ENCODE measurements around the gene GRIK3.

The GRIK3 gene

DNA sequence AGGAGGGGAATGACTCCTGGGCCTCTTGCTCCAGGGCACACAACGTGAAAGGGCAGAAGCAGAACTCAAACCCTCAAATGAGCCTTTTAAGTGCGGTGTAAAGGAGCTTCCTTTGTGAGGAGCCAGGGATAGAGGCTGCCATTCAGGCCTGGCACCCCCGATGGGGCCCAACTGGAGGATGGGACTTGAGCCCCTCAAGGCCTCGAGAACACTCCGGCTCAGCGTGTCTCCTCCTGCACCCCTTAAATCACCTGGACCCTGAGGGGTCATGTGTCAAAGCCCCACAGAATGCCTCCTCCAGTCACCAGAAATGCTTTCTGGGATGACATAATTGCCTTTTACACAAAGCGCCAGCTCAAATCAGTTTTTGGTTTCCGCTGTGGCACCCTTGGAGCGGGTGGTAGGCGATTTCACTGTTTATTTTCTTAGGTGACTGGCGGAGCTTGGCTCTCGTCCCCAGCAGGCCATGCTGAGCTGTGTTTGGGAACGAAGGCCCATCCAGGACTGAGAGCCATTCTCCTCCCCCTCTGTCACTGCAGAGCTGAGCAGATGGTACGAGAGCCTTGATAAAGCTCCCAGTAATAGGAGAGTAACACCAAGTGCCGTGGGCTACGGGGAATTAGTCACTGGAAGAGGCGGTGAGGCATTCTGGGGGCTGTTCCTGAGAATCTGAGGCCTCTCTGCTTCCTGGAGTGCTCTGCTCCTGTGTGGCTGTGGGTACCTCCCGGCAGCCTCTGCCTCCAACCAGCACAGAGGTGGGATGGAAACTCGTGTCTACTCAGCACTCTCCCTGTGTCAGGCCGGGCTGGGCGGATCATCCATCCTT lies 163.0 kb downstream of the GRIK3 start:
- DNase-seq = peak; percentile 95

DNA sequence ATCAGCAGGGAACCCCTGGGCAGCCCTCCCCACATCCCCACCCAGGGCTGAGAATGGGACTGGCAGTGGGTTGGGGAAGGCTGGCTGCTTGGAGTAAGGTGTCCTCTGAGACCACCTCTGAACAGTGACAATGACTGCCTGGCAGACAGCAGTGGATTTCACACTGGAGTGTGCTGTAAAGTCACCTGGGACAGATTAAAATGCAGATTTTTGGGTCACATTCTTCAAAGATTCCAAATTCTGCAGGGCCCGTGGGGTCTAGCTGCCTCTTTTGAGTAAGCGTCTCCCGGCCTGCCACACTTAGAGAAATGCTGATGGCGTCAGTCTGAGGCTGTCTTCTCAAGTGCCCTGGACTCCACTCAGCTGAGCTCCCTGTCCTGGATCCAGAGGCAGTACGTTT lies 164.5 kb downstream of the GRIK3 start:
- no peak for DNase-seq

DNA sequence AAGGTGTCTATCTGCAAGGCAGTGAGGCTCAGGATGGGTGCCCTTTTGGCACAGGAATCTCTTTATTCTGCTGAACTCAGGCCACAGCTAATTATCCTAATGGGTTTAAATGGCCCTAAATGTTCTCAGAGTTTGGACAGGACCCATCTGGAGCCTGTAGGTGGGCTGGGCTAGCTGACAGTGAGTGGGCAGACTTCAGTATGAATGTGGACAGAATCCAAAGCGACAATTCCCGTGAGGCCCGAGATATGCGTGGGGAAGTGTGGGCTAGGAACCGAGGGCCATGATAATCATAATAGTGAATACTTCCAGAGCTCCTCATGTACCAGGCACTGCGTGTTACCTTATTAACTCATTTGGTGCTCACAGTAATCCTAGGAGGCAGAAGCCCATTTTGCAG lies 165.3 kb downstream of the GRIK3 start:
- peak; percentile 61 for DNase-seq

DNA sequence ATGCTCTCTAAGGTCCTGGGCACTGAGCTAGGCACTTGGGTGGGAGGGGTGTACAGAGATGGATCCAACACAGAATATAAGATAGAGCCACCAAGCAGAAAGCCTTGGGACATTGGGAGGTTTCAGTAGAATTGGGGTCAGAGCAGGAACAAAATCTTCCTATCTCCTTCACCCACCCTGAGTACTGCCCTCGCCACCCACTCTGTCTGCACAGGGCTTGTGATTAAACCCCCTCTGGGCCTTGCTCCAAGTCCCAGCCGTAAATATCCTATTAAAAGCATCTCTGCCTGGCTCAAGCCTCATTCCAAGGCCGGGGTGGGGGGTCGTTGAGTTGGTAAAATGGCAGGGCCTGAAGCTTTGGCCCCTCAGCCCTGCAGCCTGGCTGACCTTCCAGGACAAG lies 166.7 kb downstream of the GRIK3 start:
- DNase-seq = no peak

DNA sequence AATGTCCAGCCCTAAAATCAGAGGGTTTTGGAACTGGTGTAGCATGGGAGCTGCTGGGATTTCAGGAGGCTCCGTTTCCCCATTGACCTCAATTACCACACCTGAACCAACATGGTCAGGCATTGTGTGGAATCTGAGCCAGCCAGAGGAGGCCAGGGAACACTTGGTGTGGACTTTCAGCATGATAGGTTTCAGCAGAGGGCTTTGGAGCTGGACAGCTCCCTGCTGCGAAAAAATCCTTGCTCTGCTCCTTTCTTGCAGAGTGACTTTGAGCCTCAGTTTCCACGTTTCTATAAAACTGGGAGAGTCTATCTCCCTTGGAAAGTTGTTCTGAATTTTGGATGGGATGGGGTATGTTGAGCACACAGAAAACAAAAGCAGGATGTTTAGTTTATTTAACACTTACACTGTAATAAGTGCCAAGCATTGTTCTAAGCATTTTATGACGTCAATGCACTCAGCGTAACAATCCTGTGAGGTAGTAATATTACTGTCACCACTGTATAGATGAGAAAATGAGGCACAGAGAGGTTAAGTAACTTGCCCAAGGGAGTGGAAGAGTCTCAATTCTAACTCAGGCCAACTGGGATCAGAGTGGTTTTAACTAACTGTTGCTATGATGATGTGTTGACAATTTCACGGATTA lies 168.0 kb downstream of the GRIK3 start:
- no peak for DNase-seq

DNA sequence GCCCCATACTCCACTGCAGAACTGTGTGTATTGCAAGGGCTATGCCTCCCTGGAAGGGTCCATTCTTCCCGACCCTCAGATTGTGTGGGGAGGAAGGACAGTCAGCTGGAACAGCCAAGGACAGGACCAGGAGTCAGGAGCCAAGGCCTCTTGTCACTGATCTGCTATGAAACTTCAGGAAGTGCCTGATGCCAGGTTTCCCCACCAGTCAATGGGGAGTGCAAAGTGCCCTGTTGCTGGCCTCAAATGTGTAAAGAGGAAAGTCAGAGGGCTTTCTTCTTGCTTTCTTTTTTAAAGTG lies 168.8 kb downstream of the GRIK3 start:
- no peak for DNase-seq

DNA sequence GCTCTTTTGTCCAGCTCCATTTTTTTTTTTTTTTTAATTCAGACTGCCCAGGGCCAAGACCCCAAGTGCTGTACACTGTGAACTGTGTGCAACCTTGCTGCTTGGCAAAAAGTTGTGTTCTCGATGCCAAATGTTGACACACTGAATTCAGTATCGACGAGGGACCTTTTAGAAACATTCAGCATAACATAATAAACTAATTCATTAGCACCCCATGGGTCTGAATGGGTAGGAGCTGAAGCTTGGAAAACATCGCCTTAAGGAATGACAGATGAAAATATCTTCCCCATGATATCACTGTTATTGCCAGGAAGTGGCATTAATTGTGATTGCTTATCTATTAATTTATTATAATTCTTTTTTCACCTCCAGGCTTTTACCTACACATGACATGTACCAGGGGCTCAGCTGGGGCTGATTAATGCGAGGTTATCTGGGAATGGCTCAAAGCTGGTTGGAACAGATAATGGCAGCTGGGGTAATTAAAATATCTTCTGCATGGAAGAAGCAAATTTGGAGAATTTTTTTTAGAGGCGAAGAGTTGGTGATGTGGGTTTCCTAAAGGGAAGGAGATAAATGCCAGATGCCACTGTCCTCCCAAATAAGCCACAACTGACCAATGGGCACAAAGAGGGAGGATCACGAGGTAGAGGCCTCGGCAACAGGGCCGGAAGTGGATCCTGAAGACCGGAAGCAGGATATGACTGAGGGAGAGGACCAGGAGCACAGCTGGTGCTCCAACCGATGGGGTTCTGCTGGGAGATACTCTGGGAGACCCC lies 169.3 kb downstream of the GRIK3 start:
- peak; percentile 41 for DNase-seq

DNA sequence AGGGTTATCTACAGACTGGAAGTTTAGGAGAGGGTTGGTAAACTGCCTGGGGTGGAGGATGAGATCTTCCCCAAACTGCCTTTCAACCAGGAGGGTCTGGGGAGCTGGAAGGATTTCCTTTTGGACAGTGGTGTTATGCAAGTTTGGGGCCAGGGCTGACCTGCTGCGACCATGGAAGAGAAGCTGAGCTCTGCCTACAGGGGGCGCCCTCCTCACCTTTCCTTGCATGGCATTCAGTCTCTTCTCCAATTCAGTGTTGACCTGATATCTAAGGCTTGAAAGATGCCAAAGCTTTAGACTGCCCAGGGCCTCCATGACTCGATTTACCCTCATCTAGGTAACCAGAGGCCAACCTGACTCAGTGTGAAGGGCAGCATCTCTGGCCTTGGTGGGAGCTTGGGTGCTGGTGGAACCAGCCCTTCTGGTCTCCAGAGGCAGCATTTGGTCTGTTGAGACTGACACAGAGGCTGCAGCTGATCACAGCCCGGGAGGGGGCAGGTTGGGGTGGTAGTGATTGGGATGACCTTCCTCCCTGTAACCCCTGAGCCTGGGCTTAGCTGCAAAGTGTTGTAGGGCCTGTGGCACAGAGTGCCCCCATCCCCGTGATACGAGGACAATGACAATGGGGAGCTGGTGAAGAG lies 170.0 kb downstream of the GRIK3 start:
- DNase-seq = peak; percentile 14

DNA sequence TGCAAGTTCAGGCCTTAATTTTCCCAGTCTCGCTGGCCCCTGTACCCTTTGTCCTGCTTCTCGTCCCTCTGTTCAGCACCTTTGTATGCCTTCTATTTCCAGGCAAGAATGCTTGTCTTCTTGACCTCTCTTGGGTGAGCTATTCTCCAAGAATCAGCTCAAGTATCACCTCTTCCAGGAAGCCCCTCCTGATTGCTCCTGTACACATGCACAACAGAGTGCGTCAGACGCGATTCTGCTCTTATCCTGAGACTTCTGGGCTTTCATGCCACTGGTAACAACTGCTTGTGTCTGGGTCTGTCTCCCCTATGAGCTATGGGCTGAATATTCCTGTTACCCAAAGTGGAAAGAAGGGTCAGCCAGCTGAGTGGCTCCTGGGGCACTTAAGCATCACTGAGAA lies 170.8 kb downstream of the GRIK3 start:
- no peak for DNase-seq

DNA sequence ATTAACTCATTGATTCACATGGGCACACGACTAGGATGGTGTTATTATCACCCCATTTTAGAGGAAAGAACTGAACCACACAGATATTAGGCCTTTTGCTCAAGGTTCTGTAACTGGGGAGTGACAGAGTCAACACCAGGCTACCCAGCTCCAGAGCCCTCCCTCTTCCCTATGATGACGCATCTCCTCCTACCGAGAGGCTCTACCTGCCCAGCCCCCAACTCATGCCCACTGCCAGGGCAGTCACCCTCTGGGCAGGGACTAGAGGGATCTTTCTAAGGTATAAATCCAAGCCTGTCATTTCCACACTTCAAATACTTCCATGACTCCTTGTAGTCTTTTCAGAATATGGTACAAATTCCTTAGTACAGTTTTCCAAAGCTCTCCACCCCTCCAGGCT lies 171.3 kb downstream of the GRIK3 start:
- no peak for DNase-seq

DNA sequence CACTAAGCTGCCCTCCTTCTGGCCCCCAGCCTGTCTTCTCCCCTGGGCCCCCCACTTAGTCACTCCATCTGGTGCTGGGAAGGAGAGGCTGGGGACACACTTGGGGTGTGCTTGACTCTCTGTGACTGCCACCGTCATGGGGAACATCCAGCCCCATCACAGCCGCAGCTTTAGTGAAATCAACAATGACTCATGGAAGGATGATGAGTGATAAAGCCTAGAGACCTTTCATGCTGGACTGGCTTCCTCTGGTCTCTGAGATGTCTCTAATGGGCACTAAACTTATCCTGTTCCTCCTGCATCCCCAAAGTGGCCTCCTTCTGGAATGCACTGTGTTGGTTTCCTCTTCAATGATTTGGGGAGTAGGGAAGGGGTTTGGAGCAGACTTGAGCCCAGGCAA lies 172.9 kb downstream of the GRIK3 start:
- DNase-seq = no peak

DNA sequence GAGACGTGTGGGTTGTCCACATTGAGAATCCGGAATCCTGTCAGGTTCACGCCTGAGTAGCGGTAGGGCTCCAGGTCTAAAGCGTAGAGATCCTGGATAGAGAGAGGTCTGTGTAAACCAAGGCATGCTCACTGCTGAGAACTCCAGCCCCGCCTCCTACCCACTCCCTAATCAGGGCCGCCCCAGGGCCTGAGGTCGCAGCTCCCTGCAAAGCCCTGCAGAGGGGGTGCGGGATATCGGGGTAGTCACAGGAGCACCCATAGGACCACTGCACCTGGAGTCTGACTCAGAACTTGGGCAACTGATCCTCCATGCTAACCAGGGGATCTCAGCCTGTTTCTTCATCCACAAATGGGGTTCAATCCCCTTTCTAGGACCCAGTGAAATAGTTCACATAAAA lies 174.4 kb downstream of the GRIK3 start:
- DNase-seq = no peak

DNA sequence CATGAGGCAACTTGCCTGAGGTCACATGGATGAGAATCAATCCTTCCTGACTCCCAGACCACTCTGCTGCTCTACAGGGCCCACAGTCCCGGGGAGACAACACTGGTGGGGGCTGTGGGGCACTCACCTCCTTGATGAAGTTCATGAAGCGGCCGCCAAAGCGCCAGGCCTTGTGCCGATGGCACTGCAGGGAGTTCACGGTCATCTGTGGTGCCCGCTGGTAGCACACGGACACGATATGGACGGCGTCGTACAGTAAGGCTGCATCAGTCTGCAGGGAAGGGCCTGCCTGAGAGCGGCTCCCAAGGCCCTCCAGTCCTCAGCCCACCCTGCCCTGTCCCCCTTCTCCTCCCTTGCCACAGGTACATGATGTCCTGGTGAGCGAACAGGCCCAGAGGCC lies 175.3 kb downstream of the GRIK3 start:
- DNase-seq = no peak

DNA sequence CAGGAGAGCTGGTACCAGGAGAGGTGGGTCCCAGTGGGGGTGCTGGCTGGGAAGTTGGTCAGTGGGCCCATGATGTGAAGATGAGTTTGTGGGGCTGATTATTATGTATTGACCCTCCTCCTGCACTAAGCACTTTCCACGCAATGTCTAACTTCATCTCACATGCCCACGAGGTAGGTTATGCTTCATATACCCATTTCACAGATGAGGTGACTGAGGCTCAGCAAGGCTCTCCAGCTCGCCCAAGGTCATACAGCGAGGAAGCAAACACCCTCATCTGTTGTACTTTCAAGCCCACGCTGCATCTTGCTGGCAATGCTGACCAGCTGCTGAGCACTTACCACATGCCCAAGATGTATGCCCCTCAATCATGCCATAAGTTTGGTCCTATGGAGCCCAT lies 175.8 kb downstream of the GRIK3 start:
- DNase-seq = no peak

DNA sequence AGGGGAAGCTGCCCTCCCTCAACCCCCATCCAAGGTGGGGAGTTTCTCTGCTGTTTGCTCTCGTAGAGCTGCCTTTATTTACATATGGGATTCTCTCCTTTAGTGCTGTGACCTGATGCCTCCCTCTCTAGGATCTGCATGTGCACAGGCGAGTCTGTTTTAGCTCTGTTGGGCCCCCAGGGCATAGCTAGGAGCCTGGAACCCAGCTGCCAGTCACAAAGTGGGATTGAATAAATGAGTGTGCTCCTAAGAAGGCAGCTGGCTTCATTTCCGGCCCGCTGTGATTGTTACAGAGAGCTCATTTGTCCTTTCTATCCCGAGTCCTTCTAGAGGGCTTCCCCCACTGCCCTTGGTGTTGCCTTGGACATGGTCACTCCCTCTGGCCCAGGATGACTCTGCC lies 176.6 kb downstream of the GRIK3 start:
- DNase-seq = no peak

DNA sequence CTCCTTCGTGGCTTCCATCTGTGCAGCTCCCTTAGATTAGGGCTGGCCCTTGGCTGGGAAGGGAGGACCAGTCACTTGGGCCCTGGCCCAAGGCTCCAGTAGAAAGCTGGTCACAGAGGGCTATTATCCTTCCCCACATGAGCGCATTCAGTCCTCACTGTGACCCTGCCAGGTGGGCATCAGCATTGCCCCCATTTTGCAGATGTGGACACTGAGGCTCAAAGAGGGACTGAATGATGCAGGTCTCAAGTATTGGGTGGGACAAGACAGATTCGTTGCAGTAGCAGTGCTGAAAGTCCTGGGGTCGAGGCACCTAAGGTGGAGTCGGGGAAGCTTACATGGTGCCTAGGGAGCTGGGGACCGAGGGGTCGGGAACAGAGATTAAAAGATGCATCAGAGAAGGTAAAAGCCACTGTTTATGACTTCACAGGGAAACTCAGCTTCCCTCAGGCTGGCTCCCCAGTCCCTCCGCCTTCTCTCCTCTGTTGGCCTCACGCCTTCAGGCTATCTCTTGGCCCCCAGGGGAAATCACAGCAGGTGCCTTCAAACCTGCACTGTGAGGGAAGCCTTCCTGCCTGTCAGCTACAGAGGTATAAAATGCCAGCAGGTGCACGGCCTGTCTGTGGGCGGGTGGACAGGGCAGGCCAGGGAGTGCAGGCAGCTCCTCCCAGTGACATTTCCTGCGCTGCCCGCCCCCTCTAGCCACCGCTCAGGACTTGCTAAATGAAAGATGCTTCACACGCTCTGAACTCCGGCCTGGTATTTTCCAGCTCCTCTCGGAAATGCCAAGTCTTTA lies 178.4 kb downstream of the GRIK3 start:
- DNase-seq = no peak

DNA sequence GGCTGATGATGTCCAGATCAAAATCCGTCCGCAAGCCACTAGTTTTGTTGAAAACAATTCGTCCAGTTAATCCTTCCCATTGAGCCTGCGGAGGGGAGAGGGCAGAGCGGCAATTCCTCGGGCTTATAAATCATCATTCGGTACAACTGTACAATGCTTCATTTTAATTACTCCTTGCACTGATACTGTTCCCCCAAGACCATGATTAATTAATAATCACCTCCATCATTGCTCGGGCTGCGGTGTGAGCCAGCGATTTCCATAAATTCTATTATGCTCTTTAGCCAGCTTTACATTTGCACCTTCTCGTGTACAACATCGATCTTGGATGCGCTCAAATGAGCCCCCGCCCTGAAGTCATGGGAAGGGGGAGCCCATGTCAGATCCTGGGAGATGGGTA lies 180.7 kb downstream of the GRIK3 start:
- no peak for DNase-seq

DNA sequence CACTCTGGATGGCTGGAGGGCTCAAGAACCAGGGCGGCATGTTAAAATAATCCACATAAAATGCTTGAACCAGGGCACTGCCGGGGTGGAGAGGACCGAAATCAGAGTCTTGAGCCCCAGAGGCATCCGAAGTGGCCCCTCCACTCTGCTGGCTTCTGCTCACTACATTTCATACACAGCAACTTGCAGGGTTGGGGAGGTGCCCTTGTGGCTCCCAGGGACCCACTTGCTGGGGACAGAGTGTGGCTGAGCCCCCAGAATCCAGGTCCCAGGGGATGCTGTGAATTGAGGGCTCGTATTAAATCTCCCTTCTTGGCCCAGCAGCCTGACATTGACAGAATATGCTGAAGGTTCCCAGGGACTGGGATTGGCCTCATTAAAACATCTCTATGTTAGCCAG lies 181.7 kb downstream of the GRIK3 start:
- no peak for DNase-seq

DNA sequence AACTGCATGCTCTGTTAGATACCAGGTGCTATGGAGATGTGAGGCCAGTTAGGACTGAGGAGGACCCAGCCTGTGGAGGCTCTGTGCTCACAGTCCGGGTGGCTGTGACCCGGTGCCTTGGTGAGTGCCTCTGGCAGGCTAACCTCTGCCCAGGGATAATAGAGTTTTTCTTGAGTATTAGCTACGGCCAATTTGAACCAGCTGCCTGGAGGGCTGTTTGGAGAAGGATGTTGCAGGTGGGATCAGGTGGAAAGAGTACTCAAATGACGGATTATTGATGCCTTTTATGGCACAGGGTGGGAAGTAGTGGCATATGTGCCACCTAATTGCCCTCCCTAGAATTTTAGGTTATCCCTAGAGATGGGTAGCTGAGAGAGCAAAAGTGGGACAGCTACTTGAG lies 182.7 kb downstream of the GRIK3 start:
- no peak for DNase-seq

DNA sequence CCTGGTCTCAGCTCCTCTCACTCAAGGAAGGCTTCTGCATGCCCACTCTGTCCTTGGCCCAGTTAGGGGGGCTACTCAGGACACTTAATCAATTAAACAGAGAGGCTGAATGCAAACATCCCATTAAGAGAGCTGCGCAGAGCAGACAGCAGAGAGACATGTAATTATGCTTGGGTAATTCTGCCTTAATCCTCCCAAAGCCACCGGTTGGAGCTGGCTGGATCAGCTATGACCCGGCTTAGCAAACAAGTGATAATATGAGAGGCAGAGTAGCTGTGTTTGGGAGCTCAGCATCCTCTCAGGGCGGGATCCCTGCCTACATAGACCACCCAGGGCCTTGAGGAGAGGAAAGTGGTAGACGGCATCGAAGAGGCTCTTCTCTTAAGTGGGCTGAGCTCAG lies 183.2 kb downstream of the GRIK3 start:
- DNase-seq = no peak

DNA sequence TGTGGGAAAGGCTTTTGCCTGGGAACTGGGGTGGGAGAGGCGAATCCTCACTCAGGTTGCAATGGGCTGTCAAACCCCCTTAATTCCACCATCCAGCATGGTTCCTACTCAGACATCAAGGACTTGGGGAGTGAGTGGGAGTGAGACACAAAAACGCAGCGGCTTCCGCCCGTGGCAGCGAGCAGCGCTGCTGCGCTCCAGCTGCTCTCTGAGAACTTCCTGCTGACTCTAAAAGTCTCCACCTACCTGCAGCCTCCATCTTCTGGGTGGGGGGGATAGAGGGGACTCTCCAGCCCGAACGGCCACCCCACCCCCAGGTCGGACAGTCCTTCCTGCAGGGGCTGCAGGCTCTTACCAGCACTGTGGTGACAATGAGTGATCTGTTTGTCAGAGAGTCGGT lies 184.4 kb downstream of the GRIK3 start:
- DNase-seq = no peak

DNA sequence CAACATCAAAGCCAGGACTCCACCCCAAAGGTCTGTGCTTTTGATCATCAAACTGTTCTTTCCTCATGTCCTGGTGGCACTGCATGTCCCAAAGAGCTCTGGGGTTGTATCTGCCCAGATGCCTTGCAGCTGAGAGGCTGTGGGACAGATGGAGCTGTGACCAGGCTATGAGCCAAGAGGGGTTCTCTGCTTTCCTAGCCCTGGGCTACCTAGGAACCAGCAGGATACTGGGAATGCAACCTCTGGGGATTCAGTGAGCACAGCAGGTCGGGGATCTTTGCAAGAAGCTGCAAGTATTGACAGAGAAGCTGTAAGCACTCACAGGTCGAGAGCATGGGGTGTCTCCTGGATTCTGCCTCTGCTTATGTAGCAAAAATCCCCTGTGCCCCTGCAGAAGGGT lies 186.6 kb downstream of the GRIK3 start:
- peak; percentile 54 for DNase-seq

DNA sequence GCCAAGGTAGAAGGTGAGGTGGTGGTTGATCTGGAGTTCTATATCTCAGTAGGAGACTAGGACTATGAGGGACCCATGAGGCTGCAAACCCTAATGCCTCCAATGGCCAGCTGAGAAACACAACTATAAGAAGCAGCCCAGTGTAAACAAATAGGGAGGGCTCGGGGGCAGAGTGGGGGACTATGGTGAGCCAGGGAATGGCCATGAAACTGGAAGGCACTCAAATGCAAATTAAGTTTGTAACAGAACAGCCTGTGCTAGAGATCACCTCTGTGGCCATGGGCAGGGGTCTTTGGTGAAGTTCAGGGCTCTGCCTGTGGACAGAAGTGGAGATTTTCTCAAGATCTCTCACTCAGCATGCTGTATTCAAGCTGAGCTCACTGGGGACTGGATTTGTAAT lies 187.1 kb downstream of the GRIK3 start:
- DNase-seq = no peak

Measured in NCI-H446 treated with DMSO at 0.1 percent for 48 hours (cell line).